Measurements from ENCODE around the gene FGF4.

Gene FGF4

GRCh38 chr11:69721106-69721505 is 54.0 kb downstream of the FGF4 start:
- no peak for DNase-seq

Measured in effector CD8-positive, alpha-beta T cell (primary cell).